Uterus (tissue), 4 donors: ENCODE results near the gene ANO6. TPM values are rescaled to one million over a fixed set of nuclear protein-coding genes. Genes with fewer than 3 reads are reported as not detected.

Source experiments
- DNase-seq, 2 donors: peaks; one replicate each; pipeline ENCODE4 v3.0.0-alpha.2; 2019 to 2020
- H3K27ac ChIP-seq, 2 donors: fragments of 200-600 bp; sonication (generic); 1 replicate in 1 of 2; 2 replicates in 1 of 2; pipeline ENCODE4 v1.5.1; 2016 to 2018
- H3K27me3 ChIP-seq, 2 donors: fragments of 200-600 bp; sonication (generic); one replicate each; pipeline ENCODE4 v1.5.1; 2018 to 2019; ENCODE audit warnings: control low read depth in 1 of 2
- H3K36me3 ChIP-seq, 2 donors: fragments of 200-600 bp; sonication (generic); one replicate each; pipeline ENCODE4 v1.5.1; 2019; ENCODE audit warnings: control low read depth in 1 of 2
- H3K4me1 ChIP-seq, 2 donors: fragments of 200-600 bp; sonication (generic); one replicate each; pipeline ENCODE4 v1.5.1; 2018 to 2019; ENCODE audit warnings: control low read depth in 1 of 2
- H3K4me3 ChIP-seq, 2 donors: fragments of 200-600 bp; sonication (generic); 1 replicate in 1 of 2; 2 replicates in 1 of 2; pipeline ENCODE4 v1.5.1; 2018 to 2019; ENCODE audit warnings: mild to moderate bottlenecking in 1 of 2
- H3K9me3 ChIP-seq, 2 donors: fragments of 200-600 bp; sonication (generic); one replicate each; pipeline ENCODE4 v1.5.1; 2019; ENCODE audit warnings: control low read depth in 1 of 2
- POLR2A ChIP-seq, 2 donors: fragments of 450-650 bp; IDR thresholded peaks; one replicate each; pipeline ENCODE4 v1.6.1; 2016; ENCODE audit warnings: antibody characterized with exemption in 2 of 2, mild to moderate bottlenecking in 1 of 2, moderate library complexity in 1 of 2
- intact Hi-C: fragments of 100-400 bp; cut with DNase I; formaldehyde crosslinking; loops from one replicate; pipeline ENCODE4 v1.15.1; 2023; ENCODE audit warnings: low total_unique reads
- total RNA-seq, 4 donors: library from RNA; depleted of rRNA in 3 of 4; stranded (reverse); fragments of >200 nt in 3 of 4; gene quantifications; one replicate each; pipeline versions ENCODE4 v1.1.0 to v1.2.4, GENCODE V29; 2014 to 2023
- TF ChIP-seq, protein P1 (sequence below), 4 experiments: fragments of 200-600 bp in 2 of 4; fragments of 450-650 bp in 2 of 4; sonication (generic) in 2 of 4; IDR thresholded peaks; one replicate each; pipeline ENCODE4 v1.5.1; 2016 to 2019; ENCODE audit warnings: antibody characterized with exemption in 4 of 4, mild to moderate bottlenecking in 2 of 4, moderate library complexity in 1 of 4
- donor health status: DM: yes; HTN: yes; CAD: no.

ANO6 gene
- total RNA-seq, 4 donors from 2014 or later = 53.8 to 125 (median 75.9) TPM

DNA sequence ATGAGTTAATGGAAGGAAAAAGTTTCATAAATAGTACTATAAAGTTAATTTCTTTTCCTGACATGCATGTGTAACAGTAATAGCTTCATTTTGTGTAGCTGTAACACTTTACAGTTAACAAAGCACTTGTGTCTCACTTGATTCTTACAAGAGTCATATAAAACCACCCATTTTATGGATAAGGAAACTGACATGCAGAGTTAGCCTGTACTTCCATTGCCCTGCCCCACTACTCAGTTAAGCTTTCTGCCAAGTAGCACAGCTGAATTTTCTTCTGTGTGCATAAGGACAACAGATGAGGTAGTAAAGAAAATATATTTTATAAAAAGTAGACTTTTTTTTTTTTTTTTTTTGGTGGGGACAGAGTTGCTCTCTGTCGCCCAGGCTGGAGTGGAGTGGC, 32.2 kb downstream of the ANO6 start:
- Histone ChIP-seq H3K36me3 (no peaks in the 10 kb centered on the region), H3K4me3 (no peak overlapping the region), H3K4me1 (peaks cover 0 to 4% of the 10 kb centered on the region in 2 donors), H3K27ac (no peak overlapping the region), H3K27me3 (no peaks in the 10 kb centered on the region), H3K9me3 (no peaks in the 10 kb centered on the region)
- intact Hi-C loops = no loop called here
- no peak for DNase-seq
- TF ChIP-seq POLR2A (IDR thresholded peaks at IDR 0.05) = no peak
- TF ChIP-seq, protein P1, sequence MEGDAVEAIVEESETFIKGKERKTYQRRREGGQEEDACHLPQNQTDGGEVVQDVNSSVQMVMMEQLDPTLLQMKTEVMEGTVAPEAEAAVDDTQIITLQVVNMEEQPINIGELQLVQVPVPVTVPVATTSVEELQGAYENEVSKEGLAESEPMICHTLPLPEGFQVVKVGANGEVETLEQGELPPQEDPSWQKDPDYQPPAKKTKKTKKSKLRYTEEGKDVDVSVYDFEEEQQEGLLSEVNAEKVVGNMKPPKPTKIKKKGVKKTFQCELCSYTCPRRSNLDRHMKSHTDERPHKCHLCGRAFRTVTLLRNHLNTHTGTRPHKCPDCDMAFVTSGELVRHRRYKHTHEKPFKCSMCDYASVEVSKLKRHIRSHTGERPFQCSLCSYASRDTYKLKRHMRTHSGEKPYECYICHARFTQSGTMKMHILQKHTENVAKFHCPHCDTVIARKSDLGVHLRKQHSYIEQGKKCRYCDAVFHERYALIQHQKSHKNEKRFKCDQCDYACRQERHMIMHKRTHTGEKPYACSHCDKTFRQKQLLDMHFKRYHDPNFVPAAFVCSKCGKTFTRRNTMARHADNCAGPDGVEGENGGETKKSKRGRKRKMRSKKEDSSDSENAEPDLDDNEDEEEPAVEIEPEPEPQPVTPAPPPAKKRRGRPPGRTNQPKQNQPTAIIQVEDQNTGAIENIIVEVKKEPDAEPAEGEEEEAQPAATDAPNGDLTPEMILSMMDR (IDR thresholded peaks at IDR 0.05) = no peak

DNA sequence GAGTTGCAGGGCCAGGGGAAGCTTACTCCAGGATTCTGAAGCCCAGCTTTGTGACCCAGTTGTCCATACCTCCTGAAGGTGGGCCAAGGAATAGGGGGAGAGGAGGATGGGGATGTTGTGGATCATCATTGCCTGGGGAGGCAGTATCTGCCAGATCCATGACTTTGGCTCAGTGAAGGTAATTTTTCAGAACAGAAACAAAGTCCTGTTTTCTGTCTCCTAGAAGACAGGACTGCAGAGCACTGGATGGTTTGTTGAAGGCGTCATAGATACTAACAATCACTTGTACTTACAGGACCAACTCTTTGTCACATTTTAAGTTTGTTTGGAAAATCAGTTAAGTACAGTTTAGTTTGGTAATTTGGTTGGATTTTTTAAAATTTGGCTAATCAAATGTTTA, 38.4 kb downstream of the ANO6 start:
- intact Hi-C loops = no loop called here
- Histone ChIP-seq H3K27me3 (no peaks in the 10 kb centered on the region), H3K9me3 (no peaks in the 10 kb centered on the region), H3K27ac (no peak overlapping the region), H3K4me3 (no peak overlapping the region), H3K36me3 (no peaks in the 10 kb centered on the region), H3K4me1 (peaks cover 4% of the 10 kb centered on the region in 2 donors)
- DNase-seq = no peak
- no peak for TF ChIP-seq POLR2A (IDR thresholded peaks at IDR 0.05)
- TF ChIP-seq, protein P1 (IDR thresholded peaks at IDR 0.05) = no peak

DNA sequence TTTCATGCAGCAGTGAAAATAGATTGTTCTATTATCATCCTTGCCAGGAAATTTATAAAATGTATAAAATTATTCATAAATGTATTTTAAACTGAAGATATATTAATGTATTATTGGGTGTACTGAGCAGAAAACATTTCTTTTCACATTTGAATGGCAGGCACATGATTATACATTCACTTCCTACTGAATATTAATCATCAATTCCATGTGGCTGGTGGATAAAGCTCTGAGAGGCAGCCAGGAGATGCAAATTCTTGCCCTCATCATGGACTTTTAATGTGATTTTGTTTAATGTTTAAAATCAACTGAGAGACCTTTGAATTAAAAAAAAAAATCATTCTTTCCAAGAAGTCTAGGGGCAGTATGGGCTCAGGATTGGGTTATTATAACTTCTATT, 40.8 kb downstream of the ANO6 start:
- no peaks in the 10 kb centered on the region for H3K36me3 ChIP-seq
- no peak overlapping the region for H3K27ac ChIP-seq
- no peaks in the 10 kb centered on the region for H3K27me3 ChIP-seq
- TF ChIP-seq, protein P1 (IDR thresholded peaks at IDR 0.05) = no peak
- TF ChIP-seq POLR2A (IDR thresholded peaks at IDR 0.05) = no peak
- no peak overlapping the region for H3K4me3 ChIP-seq
- intact Hi-C loops = no loop called here
- DNase-seq = no peak
- H3K9me3 ChIP-seq = no peaks in the 10 kb centered on the region
- peaks cover 4% of the 10 kb centered on the region in 2 donors for H3K4me1 ChIP-seq

DNA sequence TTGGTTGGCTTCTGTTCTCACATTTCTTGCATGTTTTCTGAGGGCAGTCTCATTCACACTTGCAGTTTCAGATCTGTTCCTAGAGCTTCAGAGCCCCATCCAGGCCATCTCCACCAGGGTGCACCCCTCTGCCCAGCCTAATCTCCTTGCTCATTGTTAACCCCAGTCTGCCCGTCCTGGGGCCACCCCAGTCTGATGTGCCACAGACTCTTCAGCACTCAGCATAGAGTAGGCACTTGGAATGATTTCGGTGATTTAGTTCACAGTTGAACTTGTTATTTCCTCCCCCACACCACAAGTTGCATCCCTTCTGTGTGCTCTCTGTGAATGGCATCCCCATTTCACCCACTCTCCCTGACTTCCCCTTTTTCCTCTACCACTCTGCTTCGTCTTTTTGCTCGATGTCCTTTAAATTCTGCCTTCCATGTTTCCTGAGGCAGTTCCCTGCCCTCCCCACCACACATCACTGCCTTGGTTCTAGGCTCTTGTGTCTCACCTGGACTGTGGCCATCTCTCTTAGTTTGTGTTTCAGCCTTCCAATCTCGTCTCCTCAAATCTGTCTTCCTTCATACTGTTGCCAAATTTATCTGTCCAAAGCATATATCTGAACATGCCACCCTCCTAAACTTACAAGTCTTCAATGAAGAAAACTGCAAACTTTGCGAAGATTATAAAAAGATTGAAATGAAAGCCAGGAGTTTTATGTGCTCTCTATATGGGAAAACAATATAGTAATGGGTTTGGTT, 41.5 kb downstream of the ANO6 start:
- Histone ChIP-seq H3K9me3 (no peaks in the 10 kb centered on the region), H3K4me3 (no peak overlapping the region), H3K27me3 (no peaks in the 10 kb centered on the region), H3K36me3 (no peaks in the 10 kb centered on the region), H3K4me1 (peaks cover 0 to 4% of the 10 kb centered on the region in 2 donors), H3K27ac (no peak overlapping the region)
- intact Hi-C loops = no loop called here
- TF ChIP-seq, protein P1 (IDR thresholded peaks at IDR 0.05) = no peak
- no peak for TF ChIP-seq POLR2A (IDR thresholded peaks at IDR 0.05)
- DNase-seq = no peak

DNA sequence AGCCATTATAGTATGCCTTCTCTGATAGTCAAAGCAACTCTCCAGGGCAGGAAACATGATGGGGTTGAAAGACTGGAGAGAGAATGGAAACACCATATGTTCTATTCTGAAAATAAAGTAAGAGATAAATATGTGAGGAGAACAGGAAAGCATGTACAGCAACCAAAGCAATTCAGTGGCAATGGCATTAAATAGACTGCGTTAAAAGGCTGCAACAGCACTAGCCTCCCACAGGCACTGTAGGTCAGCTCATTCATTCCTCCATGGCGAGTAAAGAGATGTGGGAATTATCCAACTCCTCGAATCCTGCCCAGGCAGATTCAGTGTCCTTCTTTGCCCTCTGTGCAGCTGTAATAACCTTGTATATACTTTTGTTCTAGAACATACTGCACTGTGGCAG, 43.8 kb downstream of the ANO6 start:
- intact Hi-C loops = no loop called here
- Histone ChIP-seq H3K36me3 (no peaks in the 10 kb centered on the region), H3K4me1 (peaks cover 3 to 4% of the 10 kb centered on the region in 2 donors), H3K27ac (peak overlapping the region in 1 of 2 donors; percentile 31), H3K27me3 (no peaks in the 10 kb centered on the region), H3K4me3 (no peak overlapping the region), H3K9me3 (no peaks in the 10 kb centered on the region)
- no peak for DNase-seq
- TF ChIP-seq POLR2A (IDR thresholded peaks at IDR 0.05) = no peak
- TF ChIP-seq, protein P1 (IDR thresholded peaks at IDR 0.05) = no peak
